Measurements from ENCODE around the gene SEC22B.
"Not testable (repeated sequence)": the region's sequence is repeated elsewhere in the genome, so short reads cannot be mapped to it uniquely, and the experiment has no call there.

GRCh38 chr1:120126216-120126615, 50.1 kb downstream of the SEC22B start:
- not testable (repeated sequence) for TF ChIP-seq CTCF (conservative IDR thresholded peaks at IDR 0.05 in 1 of 2, IDR thresholded peaks at IDR 0.05 in 1 of 2; ENCODE audit: extremely low read depth in 1 of 2, insufficient read depth in 1 of 2, low read depth in 1 of 2, low read length in 2 of 2); EZH2 (IDR thresholded peaks at IDR 0.05; ENCODE audit: borderline replicate concordance, low read length)
